HG03064 (cell line): ENCODE results near the gene NBPF6.
"Not testable (repeated sequence)": the region's sequence is repeated elsewhere in the genome, so short reads cannot be mapped to it uniquely, and the experiment has no call there.

Experiments
- ATAC-seq: cut with Tn5 transposase; IDR thresholded peaks from one replicate; pipeline ENCODE4 v1.9.1; 2021; ENCODE audit warnings: low read depth; ENCODE audit not compliant: unreplicated experiment

NBPF6 gene

GRCh38 chr1:108450043-108450442 lies at the start of gene NBPF6:
Gene NBPF6 (plus strand): TSS chr1:108450343. CDS start chr1:108450602, 259 bp downstream.
- not testable (repeated sequence) for ATAC-seq

GRCh38 chr1:108411098-108411833 lies 38.9 kb upstream of the NBPF6 start:
- not testable (repeated sequence) for ATAC-seq

- ATAC-seq: not testable (repeated sequence)
Observed at GRCh38 chr1:108420129-108420528, 30.0 kb upstream of the NBPF6 start.

DNA sequence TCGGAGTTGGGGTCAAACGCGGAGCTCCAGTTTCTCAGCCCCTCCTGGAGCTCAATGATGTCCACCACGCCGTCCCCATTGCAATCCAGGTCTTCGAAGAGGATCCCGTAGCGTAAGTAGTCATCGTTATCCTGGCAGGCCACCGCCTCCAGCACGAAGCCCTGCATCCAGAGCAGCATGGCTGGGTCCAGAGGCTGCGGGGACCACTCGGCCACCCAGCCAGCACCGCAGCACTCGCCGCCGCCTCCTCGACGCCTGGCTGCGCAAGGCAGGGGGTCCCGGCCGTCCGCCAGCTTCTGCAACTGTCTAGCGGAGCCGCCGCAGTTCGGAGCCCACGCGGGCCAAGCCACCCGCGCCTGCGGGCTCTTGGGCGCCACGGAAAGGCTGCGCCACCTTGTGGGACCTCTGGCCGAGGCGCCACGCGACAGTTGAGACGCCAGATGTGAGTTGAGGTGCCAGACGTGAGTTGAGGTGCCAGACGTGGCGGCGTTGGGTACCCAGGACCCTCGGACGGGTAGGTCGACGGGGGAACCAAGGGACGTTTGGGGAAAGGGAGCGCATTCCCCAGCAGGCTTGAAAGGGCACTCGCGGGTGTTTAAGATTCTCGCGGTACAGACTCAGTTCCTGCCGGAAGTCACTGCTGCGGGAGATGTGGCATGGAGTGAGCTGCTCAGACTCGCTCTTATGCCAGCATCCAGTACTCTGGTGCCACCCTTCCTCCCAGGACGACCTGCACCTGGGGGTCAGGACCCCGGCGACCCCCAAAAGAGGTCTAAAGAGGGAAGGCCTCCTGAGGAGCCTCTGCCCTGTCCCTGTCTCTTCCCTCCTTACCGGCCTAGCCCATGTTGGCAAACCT lies 28.9 kb upstream of the NBPF6 start:
- ATAC-seq: not testable (repeated sequence)

DNA sequence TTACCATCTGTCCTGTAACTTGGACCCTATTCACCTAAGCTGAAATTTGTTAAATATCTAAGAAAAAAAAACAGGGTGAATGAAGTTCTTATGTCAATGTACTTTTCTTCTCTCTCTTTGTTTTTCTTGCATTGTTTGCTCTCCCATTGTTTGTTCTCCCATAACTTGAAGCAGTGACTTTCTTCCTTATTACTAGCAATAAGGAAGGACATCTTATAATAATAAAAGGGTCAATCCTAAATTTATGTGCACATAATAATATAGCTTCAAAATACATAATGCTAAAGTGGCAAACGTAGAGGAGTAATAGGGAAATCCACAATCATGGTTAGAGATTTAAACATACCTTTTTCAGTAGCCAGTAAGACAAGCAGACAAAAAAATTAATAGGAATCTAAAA lies 23.3 kb upstream of the NBPF6 start:
- ATAC-seq: not testable (repeated sequence)

DNA sequence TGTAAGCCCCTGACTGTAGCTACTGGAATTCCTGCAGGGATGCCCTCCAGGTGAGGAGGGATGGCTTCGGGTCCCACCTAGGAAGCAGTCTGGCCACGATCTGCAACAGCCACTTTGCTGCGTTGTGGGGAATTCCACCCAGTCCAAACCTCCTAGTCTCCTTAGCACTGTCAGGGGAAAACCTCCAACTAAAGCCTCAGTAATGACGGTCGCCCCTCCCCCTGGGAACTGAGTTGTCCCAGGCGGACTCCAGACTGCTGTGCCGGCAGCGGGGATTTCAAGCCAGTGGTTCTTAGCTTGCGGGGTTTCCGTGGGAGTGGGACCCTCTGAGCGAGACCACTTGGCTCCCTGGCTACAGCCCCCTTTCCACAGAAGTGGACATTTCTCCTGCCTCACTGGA lies 18.1 kb upstream of the NBPF6 start:
- ATAC-seq: not testable (repeated sequence)

- ATAC-seq: not testable (repeated sequence)
Observed at GRCh38 chr1:108433404-108433803, 16.7 kb upstream of the NBPF6 start.

- ATAC-seq: peak; percentile 87
Observed at GRCh38 chr1:108438536-108438935, 11.6 kb upstream of the NBPF6 start.

DNA sequence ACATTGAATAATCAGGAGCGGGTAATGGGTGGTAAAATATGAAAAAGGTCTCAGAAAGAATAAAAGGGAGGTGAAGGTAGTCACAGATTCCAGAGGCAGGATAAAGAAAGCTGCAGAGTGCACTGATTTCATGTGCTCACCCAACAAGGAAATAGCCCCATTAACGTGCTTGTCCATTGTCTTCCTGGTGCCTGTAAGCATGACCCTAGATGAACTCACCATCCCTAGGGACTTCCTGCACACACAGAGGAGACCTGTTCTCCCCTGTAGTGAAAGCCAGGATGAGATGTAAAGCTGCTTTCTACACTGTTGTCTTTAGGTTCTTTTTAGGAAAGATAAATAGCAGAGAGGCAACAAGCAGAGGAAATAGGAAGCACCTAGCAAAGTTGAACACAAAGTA lies 4.4 kb downstream of the NBPF6 start:
- not testable (repeated sequence) for ATAC-seq

DNA sequence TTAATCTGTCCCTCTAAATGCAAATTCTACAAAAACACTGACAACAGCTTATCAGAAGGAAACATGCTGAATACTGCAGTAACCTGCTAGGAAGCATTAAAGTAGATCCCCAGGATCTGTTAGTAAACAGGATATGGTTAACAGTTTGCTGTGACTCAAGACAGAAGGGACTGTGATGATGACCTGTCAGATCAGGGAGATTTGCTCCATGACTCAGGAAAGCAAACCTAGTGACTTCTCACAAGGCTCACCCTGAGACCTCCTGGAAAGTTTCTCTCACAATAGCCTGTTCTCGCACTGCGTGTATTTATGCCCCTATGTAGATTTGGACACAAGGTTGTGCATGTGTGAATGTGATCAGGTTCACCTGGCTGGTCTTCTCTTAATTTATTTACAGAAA lies 8.5 kb downstream of the NBPF6 start:
- not testable (repeated sequence) for ATAC-seq

DNA sequence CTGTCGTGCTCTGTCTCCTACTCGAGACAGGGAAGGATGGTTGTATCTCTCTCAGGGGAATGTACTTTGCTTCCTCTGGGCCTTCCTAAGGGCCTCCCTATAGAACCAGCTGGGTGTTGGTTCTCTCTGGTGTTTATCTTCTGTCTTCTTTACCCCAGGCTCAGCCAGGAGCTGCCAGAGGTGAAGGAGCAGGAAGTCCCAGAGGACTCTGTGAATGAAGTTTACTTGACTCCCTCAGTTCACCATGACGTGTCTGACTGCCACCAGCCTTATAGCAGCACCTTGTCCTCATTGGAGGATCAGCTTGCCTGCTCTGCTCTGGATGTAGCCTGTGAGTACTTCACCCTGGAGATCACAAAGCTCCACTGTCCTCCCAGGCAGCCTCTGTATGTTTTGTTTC lies 11.6 kb downstream of the NBPF6 start:
- ATAC-seq: not testable (repeated sequence)

- ATAC-seq: not testable (repeated sequence)
Observed at GRCh38 chr1:108463962-108464361, 13.8 kb downstream of the NBPF6 start.

DNA sequence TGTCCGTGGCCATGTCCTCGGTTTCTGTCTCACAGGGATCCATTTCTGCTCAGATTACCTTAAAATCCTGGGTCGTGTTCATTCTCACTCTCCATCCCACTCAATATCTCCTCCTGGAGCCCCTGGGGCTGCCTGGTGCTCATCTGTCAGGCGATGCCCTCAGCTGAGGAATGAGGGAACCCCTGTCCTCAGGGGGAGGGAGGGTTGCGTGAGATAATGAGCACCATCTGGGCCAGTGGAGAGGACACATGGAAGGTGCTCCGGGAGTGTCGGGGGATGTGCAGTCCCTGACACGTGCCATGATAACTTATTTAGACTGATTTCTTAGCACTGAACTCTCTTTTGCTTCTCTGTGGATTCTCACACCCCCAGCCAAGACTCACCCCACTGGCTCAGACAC lies 16.0 kb downstream of the NBPF6 start:
- ATAC-seq: not testable (repeated sequence)

GRCh38 chr1:108467155-108467554 lies 17.0 kb downstream of the NBPF6 start:
- ATAC-seq: not testable (repeated sequence)

DNA sequence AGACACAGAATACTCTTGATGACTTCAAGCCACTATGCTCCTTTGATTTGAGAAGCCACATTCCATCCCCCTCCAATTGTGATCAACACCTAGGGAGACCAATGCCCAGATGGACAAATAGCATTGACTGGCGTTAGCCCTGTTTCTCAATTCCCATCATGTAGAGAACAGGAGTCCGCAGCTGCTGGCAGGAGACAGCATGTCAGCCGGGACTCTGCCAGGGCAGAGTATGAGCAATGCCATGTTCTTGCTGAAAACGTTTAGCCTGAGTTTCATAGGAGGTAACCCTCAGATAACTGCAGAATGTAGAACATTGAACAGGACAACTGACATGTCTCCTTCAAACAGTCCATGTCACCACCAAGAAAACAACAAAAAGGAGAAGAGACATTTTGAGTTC lies 20.6 kb downstream of the NBPF6 start:
- ATAC-seq: not testable (repeated sequence)

DNA sequence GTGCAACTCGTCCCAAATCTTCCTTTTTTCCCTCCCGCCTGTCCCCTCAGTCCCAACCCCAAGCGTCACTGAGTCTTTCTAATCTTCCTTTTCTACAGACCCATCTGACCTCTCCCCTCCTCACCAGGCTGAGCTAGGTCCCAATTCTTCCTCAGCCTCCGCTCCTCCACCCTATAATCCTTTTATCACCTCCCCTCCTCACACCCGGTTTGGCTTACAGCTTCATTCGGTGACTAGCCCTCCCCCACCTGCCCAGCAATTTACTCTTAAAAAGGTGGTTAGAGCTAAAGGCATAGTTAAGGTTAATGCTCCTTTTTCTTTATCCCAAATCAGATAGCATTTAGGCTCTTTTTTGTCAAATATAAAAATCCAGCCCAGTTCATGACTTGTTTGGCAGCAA lies 24.4 kb downstream of the NBPF6 start:
- not testable (repeated sequence) for ATAC-seq

DNA sequence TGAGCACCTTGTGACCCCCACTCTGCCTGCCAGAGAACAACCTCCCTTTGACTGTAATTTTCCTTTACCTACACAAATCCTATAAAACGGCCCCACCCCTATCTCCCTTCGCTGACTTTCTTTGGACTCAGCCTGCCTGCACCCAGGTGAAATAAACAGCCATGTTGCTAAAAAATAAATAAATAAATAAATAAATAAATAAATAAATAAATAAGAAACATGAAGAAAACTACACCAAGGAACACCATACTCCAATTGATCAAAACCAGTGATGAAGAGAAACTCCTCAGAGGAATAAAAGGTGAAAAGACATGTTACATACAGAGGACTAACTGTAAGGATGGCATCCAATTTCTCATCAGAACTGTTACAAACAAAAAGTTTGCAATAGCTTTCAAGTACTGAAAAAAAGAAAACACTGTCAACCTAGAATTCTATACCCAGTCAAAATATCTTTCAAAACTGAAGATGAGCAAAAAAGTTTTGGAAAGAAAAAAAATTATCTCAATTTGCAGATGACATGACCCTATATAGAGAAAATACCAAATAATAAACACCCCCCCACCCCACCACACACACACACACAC lies 28.4 kb downstream of the NBPF6 start:
- no peak for ATAC-seq

GRCh38 chr1:108482708-108483107 lies 32.6 kb downstream of the NBPF6 start:
- ATAC-seq: no peak

GRCh38 chr1:108485990-108486389 lies 35.8 kb downstream of the NBPF6 start:
- ATAC-seq: not testable (repeated sequence)

GRCh38 chr1:108486707-108487106 lies 36.6 kb downstream of the NBPF6 start:
- not testable (repeated sequence) for ATAC-seq

DNA sequence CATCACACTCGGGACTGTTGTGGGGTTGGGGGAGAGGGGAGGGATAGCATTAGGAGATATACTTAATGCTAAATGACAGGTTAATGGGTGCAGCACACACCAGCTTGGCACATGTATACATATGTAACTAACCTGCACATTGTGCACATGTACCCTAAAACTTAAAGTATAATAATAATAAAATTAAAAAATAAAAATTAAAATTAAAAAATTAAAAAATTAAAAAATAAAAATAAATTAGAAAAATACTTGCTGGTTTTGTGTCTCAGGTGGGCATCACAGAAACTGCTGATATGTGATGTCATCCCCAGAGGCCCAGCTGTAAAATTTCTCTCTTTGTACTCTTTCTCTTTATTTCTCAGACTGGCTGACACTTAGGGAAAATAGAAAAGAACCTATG lies 44.9 kb downstream of the NBPF6 start:
- ATAC-seq: not testable (repeated sequence)
